Activated CD4-positive, CD25-positive, alpha-beta regulatory T cell (primary cell): ENCODE results near the gene TMEM192.
"Not testable (repeated sequence)": the region's sequence is repeated elsewhere in the genome, so short reads cannot be mapped to it uniquely, and the experiment has no call there.

Experiments
- DNase-seq, 4 experiments: peaks; one replicate each; lab custom pipeline; 2025; lab: John Stamatoyannopoulos, UW

Gene TMEM192

DNA sequence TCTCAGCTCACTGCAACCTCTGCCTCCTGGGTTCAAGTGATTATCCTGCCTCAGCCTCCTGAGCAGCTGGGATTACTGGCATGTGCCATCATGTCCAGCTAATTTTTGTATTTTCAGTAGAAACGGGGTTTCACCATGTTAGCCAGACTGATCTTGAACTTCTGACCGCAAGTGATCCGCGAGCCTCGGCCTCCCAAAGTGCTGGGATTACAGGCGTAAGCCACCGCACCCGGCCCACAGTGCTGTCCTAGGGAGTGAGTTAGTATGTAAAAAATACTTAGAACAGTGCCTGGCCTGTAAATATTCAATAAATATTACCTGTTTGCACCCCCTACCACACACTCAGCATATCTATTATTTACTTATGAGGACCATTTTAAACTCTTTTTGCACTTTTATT is 20.5 kb downstream of the TMEM192 start:
- DNase-seq, result not testable (repeated sequence)

DNA sequence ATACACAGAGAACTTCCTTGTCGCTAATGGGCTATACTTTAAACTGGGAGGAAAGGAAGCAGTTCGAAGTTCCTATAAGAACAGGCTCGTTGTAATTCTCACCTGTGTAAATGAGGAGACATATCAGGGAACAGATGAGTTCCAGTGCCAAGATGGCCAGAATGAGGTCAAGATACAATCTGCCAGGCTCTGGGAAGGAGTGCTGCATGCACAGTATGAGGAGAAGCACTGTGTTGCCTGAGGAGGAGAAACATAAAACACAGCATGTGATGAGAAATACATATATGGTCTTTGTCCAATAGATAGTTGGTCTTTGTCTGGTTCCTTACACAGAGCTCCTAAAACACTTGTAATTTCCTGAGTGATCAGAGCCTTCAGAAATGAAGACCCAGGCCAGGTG is 24.3 kb downstream of the TMEM192 start:
- DNase-seq, result no peak

DNA sequence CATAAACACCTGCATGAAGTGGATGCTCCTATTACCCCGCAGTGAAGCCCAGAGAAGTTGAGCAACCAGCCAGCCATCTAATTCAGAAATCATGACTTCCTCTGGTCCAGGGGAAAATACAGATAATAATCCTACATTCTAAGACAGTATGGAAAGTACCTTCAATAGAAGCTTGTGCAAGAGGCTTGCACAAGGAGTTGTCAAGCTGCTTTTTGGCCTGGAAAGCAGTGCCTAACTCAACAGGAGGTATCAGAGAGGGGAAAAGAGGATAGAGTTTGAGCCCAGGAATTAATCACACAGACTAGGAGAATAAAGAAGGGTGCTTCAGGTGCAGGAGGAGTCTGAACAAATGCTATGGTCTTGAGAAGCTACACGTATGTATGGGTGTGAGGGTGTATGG is 26.7 kb downstream of the TMEM192 start:
- no peak for DNase-seq

DNA sequence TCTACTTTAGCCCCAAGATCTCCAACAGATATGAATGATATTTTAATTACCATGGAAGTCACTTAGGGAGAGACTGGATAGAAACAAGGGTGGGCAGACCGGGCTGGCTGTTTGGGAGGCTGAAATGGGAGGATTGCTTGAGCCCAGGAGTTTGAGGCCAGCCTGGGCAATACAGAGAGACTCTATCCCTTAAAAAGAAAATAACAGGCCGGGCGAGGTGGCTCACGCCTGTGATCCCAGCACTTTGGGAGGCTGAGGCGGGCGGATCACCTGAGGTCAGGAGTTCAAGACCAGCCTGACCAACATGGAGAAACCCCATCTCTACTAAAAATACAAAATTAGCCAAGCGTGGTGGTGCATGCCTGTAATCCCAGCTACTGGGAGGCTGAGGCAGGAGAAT is 27.9 kb downstream of the TMEM192 start:
- not testable (repeated sequence) for DNase-seq

DNA sequence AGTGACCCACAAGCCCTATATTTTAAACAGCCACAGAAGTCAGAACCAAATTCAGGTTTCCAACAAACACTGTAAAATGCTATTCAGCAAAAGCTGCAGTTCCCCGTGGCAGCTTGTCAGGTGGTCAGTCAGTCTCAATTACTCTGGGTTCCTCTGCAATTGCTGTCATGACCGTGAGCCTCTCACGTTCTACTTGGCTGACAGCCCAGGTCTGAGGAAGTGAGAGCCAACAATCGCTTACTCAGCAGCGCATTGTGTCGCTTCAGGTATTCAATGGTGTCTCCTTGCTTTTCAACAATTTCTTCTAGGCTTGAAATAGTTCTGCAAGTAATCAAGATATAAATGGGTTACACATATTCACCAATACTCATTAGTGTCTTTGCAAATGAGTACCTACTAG is 33.2 kb downstream of the TMEM192 start:
- no peak for DNase-seq

DNA sequence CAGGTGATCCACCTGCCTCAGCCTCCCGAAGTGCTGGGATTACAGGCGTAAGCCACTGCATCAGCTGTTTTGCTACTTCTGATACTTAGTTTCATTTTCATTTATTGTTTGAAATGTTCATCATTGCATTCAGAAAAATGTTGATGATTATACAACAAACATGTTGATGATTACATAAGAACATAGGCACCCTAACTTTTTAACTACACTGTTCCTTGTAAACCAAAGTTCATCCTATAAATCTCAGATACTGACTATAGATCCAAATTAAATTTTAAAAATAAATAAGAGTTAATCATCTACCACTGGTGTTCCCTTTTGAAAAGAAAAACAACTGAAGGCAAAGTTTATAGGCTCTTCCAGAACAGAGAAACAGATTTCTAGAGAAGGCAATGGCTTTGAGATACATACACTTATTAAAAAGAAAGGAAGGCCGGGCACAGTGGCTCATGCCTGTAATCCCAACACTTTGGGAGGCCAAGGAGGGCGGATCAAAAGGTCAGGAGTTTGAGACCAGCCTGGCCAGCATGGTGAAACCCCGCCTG is 35.6 kb downstream of the TMEM192 start:
- no peak for DNase-seq

DNA sequence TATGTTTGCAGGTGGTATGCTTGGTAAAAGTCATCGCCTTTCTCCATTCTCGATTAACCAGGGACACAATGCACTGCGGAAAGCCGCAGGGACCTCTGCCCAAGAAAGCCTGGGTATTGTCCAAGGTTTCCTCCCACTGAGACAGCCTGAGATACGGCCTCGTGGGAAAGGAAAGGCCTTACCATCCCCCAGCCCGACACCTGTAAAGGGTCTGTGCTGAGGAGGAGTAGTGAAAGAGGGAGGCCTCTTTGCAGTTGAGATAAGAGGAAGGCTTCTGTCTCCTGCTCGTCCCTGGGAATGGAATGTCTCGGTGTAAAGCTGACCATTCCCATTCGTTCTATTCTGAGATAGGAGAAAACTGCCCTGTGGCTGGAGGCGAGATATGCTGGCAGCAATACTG is 39.3 kb downstream of the TMEM192 start:
- DNase-seq, result not testable (repeated sequence)

DNA sequence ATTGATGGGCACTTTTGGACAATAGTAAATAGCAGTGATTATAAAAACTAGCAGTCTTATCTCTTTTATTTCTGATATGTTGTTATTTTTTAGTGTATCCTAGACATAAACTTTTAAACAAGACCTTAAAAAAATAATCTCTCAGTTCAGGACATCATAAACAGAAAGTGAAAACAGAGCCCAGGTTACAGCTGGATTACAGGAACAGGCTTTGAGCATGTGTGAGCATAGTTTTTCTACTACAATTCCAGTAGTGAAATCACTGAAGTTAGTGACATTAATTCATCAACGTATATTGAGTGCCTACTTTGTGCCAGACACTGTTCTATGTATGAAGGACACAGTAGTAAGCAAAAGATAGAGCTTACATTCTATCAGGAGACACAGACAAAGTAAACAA is 42.1 kb downstream of the TMEM192 start:
- no peak for DNase-seq

DNA sequence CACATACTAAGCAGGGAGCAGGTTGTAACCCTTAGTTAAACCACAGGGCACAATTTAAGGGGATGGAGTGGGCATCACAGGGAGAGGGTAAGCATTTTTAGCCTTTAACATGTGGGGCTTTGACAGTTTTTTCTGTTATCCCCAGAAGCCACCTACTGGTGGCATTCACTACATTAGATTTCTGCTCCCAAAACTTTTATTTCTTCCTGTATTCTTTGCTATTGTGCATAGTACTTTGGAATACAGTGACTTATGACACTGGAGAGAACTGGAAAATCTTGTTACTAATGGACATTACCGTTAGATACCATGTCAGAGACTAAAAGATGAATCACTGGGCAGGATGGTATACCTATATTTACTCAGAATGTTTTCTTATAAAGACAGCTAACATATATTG is 51.7 kb downstream of the TMEM192 start:
- no peak for DNase-seq

DNA sequence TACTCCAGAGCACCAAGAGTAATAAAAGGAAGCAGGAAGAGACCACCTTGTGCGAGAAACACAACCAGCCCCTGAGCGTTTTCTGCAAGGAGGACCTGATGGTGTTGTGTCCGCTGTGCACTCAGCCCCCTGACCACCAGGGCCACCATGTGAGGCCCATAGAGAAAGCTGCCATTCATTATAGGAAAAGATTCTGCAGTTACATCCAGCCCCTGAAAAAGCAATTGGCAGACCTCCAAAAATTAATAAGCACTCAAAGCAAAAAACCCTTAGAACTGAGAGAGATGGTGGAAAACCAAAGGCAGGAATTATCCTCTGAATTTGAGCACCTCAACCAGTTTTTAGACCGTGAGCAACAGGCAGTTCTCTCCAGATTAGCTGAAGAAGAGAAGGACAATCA is 53.3 kb downstream of the TMEM192 start:
- no peak for DNase-seq

DNA sequence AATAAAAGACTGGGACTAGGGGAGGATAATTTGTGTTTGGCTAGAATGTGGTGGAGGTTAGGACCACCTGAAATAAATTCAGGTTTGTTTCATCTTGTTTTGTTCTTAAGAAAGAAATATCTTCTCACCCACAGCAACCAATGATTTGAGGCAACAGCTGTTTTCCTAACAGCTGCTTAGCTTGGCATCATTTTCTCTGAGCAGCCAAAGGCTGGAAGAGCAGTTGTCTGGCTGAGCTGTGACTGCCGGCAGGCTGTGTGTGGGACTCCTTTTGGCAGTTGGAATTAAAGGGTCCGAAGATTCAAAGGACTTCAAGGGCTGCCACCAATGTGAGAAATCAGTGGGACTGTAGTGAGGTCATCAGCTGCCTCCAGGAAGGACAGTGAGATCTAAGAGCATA is 54.0 kb downstream of the TMEM192 start:
- DNase-seq, result no peak

DNA sequence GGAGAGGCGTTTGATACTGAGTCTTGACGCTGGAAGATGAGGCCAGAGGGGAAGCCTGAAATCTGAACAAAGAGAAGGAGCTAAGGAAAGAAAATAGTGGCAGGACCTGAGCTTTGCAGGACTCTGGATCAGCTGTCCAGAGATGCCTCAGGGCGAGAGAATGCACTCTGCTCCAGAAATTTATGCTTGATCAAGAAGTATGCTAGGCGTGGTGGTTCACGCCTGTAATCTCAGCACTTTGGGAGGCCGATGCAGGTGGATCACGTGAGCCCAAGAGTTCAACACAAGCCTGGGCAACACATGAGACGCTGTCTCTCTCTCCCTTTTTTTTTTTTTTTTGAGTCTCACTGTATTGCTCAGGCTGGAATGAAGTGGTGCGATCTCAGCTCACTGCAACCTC is 57.1 kb downstream of the TMEM192 start:
- DNase-seq, result no peak

DNA sequence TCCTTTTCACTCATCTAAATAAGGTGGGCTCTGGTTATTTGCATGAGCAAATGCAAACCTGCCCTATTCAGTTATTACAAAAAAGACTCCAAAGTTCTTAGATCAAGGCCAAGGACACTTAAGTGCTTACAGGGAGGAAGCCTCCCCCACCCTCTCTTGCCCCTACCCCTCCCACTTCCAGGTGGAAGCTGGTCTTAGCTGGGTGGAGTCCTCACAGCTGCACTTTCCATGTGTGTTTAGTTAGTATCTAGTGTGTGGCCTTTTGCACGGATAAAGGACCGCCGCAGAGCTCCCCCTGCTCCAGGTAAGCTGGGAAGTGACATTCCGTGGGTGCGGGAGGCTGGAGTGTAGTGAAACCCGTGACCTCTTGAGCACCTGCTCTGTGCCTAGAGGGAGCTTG is 59.0 kb downstream of the TMEM192 start, which contains the start of gene TRIM75:
TSS of gene TRIM75 (plus strand) at position 222 of the 400 bp plus-strand sequence. CDS start 5,282 bp downstream, outside the sequence.
- DNase-seq, result no peak

DNA sequence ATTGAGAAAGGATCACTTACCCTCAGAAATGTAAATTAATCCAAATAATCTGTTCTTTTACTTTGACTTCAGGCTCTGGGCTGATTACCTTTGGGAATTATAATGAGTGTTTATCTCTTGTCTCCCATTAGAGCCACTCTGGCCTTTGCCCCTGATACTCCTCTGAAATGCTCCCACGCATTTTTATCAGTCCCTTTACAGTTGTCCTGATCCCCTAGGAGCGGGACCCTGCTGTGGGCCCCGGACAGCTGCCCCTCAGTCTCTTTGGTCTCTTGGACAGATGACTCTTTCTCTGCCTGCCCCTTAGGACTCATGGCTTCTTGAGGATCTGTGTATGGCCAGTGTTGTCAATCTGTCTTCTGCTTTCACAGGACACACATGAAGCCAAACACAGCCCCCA is 60.0 kb downstream of the TMEM192 start:
- no peak for DNase-seq

DNA sequence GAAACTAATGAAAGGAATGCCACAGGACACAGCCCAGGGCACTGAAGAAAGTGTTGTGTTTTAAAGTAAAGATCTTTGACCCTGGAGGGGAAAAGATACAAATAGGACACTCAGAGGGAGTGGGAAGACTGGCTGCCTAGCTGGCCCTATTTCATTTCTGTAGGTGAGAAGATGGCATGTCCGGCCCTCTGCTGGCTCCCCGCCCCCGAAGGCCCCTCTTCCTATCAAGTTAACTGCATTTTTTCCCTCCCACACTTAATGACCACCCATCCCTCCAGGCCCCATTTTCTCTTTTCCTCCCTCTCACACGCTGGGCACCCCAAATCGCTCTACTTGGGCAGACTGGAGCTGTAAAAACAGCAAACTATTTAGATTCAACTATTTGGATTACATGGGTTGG is 64.5 kb downstream of the TMEM192 start:
- no peak for DNase-seq

DNA sequence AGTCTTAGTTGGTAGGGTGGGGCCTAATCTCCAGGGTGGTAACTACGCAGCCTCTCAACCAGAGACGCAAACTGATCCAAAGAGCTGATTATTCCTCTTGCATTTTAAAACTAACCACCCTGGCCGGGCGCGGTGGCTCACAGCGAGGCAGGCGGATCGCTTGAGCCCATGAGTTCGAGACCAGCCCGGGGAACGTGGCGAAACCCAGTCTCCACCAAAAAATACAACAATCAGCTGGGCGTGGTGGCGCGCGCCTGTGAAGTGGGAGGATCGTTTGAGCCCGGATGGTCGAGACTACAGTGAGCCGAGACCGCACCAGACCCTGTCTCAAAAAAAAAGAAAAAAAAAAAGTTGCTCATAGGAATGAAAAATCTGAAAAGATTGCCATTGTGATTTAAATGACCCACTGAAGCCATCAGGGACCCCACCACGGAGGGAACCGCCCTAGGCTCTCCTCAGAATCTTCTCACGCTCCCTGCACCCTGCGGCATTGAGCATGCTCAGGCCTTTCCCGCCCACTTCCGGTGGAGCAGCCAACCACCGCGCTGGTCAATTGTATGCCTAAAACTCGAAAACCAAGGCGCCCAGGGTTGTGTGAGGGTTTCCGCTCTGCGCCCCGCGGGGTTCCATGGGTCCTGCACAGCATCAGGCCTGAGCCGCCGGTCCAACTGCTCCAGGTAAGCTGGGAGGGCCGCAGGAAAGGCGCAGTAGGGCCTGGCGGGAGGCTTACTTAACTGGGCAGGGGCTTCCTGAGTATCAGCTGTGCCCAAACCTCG is 81.0 kb downstream of the TMEM192 start, which contains the start of gene TRIM60:
TSS of gene TRIM60 (plus strand) at position 564 of the 776 bp plus-strand sequence. CDS start 8,074 bp downstream, outside the sequence.
- no peak for DNase-seq

DNA sequence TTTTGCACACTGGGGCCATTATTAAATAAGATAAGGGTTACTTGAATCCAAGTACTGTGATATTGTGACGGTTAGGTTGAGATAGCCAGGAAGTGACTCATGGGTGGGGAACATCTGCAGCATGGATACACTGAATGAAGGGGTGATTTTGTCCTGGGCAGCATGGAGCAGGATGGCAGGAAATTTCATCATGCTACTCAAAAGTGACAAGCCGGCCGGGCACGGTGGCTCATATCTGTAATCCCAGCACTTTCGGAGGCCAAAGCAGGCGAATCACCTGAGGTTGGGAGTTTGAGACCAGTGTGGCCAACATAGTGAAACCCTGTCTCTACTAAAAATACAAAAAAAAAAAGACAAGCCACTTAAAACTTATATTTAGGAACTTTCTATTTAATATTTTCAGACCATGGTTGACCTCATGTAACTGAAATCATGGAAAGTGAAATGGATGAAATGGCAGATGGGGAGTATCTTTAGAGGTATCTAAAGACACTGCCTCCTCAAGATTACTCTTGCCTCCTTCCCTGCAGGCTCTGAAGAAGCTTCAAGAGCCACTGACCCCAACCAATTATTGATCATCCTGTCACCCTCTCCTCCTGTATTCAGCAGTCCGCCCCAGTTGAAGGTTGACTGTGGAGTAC is 84.8 kb downstream of the TMEM192 start:
- DNase-seq, result no peak

DNA sequence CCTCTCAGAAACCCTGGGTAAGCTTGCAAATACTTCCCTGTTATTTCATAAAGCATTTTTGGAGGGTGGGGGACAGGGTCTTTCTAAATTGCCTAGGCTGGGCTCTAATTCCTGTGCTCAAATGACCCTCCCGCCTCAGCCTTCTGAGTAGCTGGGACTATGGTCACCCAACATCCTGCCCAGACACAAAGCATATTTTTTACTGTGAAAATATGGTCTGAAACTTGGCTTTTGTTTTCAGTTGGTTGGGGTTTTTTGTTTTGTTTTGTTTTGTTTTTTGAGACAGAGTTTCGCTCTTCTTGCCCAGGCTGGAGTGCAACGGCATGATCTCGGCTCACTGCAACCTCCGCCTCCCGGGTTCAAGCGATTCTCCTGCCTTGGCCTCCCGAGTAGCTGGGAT is 86.9 kb downstream of the TMEM192 start:
- DNase-seq, result not testable (repeated sequence)
